Fibroblast of skin of left biceps (primary cell): ENCODE results near the gene EPS8L3.
"Not testable (repeated sequence)": the region's sequence is repeated elsewhere in the genome, so short reads cannot be mapped to it uniquely, and the experiment has no call there.

Source experiments
- DNase-seq, 2 experiments: peaks; one replicate each; pipeline ENCODE4 v3.0.0-alpha.2; 2013; ENCODE audit warnings: low read depth in 2 of 2

Gene EPS8L3

GRCh38 chr1:109711593-109712320 is 52.0 kb downstream of the EPS8L3 start, which contains the start of gene GSTM5:
GSTM5 (plus strand) TSS chr1:109712251; CDS start chr1:109712313, 62 bp downstream.
- DNase-seq, result not testable (repeated sequence)

- DNase-seq, result not testable (repeated sequence)
Measured at GRCh38 chr1:109709822-109710221, 53.9 kb downstream of the EPS8L3 start.

- DNase-seq, result not testable (repeated sequence)
Measured at GRCh38 chr1:109708949-109709348, 54.8 kb downstream of the EPS8L3 start.

GRCh38 chr1:109705411-109705810 is 58.3 kb downstream of the EPS8L3 start:
- no peak for DNase-seq

GRCh38 chr1:109704173-109704572 is 59.5 kb downstream of the EPS8L3 start:
- DNase-seq, result no peak

- not testable (repeated sequence) for DNase-seq
Measured at GRCh38 chr1:109702940-109703339, 60.8 kb downstream of the EPS8L3 start.
